GM23338 (cell line): ENCODE results near the gene FAM110A. TPM values are rescaled to one million over a fixed set of nuclear protein-coding genes. Genes with fewer than 3 reads are reported as not detected.

Experiments used
- ATAC-seq: fragments of 200-7000 bp; cut with Tn5 transposase; 3 replicates; pipeline ENCODE4 v1.9.1; 2020
- DNase-seq: peaks from one replicate; pipeline ENCODE4 v3.0.0-alpha.2; 2015; ENCODE audit warnings: low spot score
- H2AFZ ChIP-seq: fragments of 200-600 bp; sonication (generic); 2 replicates; pipeline ENCODE4 v1.8.0; 2016; ENCODE audit warnings: antibody characterized with exemption, mild to moderate bottlenecking, moderate library complexity
- H3F3A ChIP-seq: fragments of 200-600 bp; sonication (generic); replicated peaks from 2 replicates; pipeline ENCODE4 v1.8.0; 2017; ENCODE audit warnings: antibody characterized with exemption, mixed run types, low read depth
- H3K27ac ChIP-seq: fragments of 200-600 bp; sonication (generic); 2 replicates; pipeline ENCODE4 v1.6.1; 2016; ENCODE audit warnings: low read depth
- H3K27me3 ChIP-seq: fragments of 200-600 bp; sonication (generic); 2 replicates; pipeline ENCODE4 v1.8.0; 2016; ENCODE audit warnings: mild to moderate bottlenecking, mixed run types, moderate library complexity; ENCODE audit not compliant: insufficient read depth
- H3K36me3 ChIP-seq: fragments of 200-600 bp; sonication (generic); 2 replicates; pipeline ENCODE4 v1.8.0; 2016; ENCODE audit warnings: mild to moderate bottlenecking; ENCODE audit not compliant: insufficient read depth
- H3K4me1 ChIP-seq: fragments of 200-600 bp; sonication (generic); 2 replicates; pipeline ENCODE4 v1.8.0; 2016; ENCODE audit warnings: mild to moderate bottlenecking, moderate library complexity; ENCODE audit not compliant: insufficient read depth
- H3K4me2 ChIP-seq: fragments of 200-600 bp; sonication (generic); 2 replicates; pipeline ENCODE4 v1.7.1; 2017; ENCODE audit warnings: mixed run types
- H3K4me3 ChIP-seq: fragments of 200-600 bp; sonication (generic); 2 replicates; pipeline ENCODE4 v1.6.1; 2016; ENCODE audit warnings: mixed run types
- H3K79me2 ChIP-seq: fragments of 200-600 bp; sonication (generic); replicated peaks from 2 replicates; pipeline ENCODE4 v1.8.0; 2017; ENCODE audit warnings: mild to moderate bottlenecking; ENCODE audit not compliant: insufficient read depth
- H3K9me2 ChIP-seq: fragments of 200-600 bp; sonication (generic); 2 replicates; pipeline ENCODE4 v1.8.0; 2017; ENCODE audit not compliant: insufficient read depth
- H4K20me1 ChIP-seq: fragments of 200-600 bp; sonication (generic); replicated peaks from 2 replicates; pipeline ENCODE4 v1.8.0; 2017; ENCODE audit warnings: mild to moderate bottlenecking; ENCODE audit not compliant: insufficient read depth
- H3K27ac Mint-ChIP-seq: 2 replicates; pipeline ENCODE4 v1.8.0; 2020; ENCODE audit warnings: inconsistent platforms, mild to moderate bottlenecking, moderate library complexity, mixed read lengths
- H3K27me3 Mint-ChIP-seq: 3 replicates; pipeline ENCODE4 v1.8.0; 2022; ENCODE audit warnings: low read depth, mild to moderate bottlenecking, moderate library complexity, mixed read lengths, inconsistent platforms; ENCODE audit not compliant: insufficient read depth, poor library complexity
- H3K36me3 Mint-ChIP-seq: 3 replicates; pipeline ENCODE4 v1.8.0; 2021; ENCODE audit warnings: low read depth, mild to moderate bottlenecking, inconsistent platforms, moderate library complexity, mixed read lengths
- H3K4me1 Mint-ChIP-seq: 3 replicates; pipeline ENCODE4 v1.8.0; 2020; ENCODE audit warnings: mild to moderate bottlenecking, inconsistent platforms, mixed read lengths
- H3K4me3 Mint-ChIP-seq: 3 replicates; pipeline ENCODE4 v1.8.0; 2021; ENCODE audit warnings: moderate library complexity, mild to moderate bottlenecking, inconsistent platforms, mixed read lengths
- H3K9me3 Mint-ChIP-seq: 3 replicates; pipeline ENCODE4 v1.8.0; 2020; ENCODE audit warnings: moderate library complexity, mild to moderate bottlenecking, inconsistent platforms, mixed read lengths
- CTCF ChIP-seq, 2 experiments: fragments of 200-600 bp in 1 of 2; sonication (generic) in 1 of 2; conservative IDR thresholded peaks; 2 replicates each; pipeline versions ENCODE4 v1.5.1 to v1.6.1; 2016 to 2017; ENCODE audit warnings: antibody characterized with exemption in 2 of 2, low read depth in 2 of 2, mild to moderate bottlenecking in 2 of 2, moderate library complexity in 1 of 2
- EZH2 ChIP-seq: fragments of 200-600 bp; sonication (generic); IDR thresholded peaks from one replicate; pipeline ENCODE4 v1.8.0; 2017; ENCODE audit warnings: antibody characterized with exemption, mild to moderate bottlenecking, low read depth; ENCODE audit not compliant: unreplicated experiment
- REST ChIP-seq: IDR thresholded peaks from one replicate; pipeline ENCODE4 v1.6.1; 2018; ENCODE audit warnings: antibody characterized with exemption; ENCODE audit not compliant: unreplicated experiment
- ZNF331 ChIP-seq: fragments of 250-450 bp; sonication (Bioruptor Pico); IDR thresholded peaks from 2 replicates; pipeline ENCODE4 v1.5.0; 2020; ENCODE audit warnings: low read depth, mild to moderate bottlenecking, moderate library complexity
- polyA plus RNA-seq: library from polyadenylated mRNA; unstranded; fragments of >200 nt; fragmentation: Nextera tagmentation; extraction: Ambion mirVana; gene quantifications from 2 replicates; pipeline ENCODE4 v1.2.1, GENCODE V29; 2016
- total RNA-seq: library from RNA; depleted of rRNA; stranded (reverse); fragments of >200 nt; shearing (Covaris generic); gene quantifications from 2 replicates; pipeline ENCODE4 v1.2.3, GENCODE V29; 2014
- TF ChIP-seq, protein P1 (sequence below): fragments of 250-450 bp; sonication (Bioruptor Pico); IDR thresholded peaks from 2 replicates; pipeline ENCODE4 v1.5.0; 2020; ENCODE audit warnings: mild to moderate bottlenecking, moderate library complexity
- TF ChIP-seq, protein P2 (sequence below): IDR thresholded peaks from 2 replicates; pipeline ENCODE4 v1.6.1; 2016; ENCODE audit warnings: antibody characterized with exemption

The FAM110A gene
- total and polyA plus RNA-seq, 2 experiments from 2014 or later = 10.7 to 13.7 TPM

DNA sequence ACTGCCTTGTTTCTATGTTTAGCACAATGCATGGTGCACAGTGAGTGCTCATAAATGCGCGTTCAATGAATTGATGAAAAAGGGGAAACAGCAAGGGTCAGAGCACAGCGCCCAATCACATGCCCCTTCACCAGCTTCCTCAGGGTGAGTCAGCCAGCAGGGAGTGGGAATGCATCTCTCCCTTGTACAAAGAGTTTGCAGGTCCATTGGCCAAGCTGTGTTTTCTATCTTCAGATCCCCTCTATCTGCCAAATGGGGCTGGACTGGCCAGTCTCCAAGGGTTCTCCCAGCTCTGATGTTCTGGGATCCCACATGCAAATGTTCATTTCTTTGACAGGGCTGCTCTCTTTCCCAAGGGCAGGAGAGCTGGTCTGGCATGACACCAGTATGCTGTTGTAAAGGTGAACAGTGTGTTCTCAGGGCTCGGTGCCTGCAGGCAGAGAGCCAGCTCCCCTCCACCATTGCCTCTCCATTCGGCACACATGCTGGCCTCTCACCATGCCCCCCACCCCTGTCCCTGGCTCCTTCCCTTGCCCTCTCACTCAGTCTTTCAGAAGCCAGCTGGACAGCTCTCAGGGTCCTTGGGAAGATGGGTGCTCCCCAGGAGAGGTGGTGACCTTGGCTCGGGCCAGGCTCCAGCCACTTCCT, 57.7 kb downstream of the FAM110A start (continued):
- TF ChIP-seq, protein P1, sequence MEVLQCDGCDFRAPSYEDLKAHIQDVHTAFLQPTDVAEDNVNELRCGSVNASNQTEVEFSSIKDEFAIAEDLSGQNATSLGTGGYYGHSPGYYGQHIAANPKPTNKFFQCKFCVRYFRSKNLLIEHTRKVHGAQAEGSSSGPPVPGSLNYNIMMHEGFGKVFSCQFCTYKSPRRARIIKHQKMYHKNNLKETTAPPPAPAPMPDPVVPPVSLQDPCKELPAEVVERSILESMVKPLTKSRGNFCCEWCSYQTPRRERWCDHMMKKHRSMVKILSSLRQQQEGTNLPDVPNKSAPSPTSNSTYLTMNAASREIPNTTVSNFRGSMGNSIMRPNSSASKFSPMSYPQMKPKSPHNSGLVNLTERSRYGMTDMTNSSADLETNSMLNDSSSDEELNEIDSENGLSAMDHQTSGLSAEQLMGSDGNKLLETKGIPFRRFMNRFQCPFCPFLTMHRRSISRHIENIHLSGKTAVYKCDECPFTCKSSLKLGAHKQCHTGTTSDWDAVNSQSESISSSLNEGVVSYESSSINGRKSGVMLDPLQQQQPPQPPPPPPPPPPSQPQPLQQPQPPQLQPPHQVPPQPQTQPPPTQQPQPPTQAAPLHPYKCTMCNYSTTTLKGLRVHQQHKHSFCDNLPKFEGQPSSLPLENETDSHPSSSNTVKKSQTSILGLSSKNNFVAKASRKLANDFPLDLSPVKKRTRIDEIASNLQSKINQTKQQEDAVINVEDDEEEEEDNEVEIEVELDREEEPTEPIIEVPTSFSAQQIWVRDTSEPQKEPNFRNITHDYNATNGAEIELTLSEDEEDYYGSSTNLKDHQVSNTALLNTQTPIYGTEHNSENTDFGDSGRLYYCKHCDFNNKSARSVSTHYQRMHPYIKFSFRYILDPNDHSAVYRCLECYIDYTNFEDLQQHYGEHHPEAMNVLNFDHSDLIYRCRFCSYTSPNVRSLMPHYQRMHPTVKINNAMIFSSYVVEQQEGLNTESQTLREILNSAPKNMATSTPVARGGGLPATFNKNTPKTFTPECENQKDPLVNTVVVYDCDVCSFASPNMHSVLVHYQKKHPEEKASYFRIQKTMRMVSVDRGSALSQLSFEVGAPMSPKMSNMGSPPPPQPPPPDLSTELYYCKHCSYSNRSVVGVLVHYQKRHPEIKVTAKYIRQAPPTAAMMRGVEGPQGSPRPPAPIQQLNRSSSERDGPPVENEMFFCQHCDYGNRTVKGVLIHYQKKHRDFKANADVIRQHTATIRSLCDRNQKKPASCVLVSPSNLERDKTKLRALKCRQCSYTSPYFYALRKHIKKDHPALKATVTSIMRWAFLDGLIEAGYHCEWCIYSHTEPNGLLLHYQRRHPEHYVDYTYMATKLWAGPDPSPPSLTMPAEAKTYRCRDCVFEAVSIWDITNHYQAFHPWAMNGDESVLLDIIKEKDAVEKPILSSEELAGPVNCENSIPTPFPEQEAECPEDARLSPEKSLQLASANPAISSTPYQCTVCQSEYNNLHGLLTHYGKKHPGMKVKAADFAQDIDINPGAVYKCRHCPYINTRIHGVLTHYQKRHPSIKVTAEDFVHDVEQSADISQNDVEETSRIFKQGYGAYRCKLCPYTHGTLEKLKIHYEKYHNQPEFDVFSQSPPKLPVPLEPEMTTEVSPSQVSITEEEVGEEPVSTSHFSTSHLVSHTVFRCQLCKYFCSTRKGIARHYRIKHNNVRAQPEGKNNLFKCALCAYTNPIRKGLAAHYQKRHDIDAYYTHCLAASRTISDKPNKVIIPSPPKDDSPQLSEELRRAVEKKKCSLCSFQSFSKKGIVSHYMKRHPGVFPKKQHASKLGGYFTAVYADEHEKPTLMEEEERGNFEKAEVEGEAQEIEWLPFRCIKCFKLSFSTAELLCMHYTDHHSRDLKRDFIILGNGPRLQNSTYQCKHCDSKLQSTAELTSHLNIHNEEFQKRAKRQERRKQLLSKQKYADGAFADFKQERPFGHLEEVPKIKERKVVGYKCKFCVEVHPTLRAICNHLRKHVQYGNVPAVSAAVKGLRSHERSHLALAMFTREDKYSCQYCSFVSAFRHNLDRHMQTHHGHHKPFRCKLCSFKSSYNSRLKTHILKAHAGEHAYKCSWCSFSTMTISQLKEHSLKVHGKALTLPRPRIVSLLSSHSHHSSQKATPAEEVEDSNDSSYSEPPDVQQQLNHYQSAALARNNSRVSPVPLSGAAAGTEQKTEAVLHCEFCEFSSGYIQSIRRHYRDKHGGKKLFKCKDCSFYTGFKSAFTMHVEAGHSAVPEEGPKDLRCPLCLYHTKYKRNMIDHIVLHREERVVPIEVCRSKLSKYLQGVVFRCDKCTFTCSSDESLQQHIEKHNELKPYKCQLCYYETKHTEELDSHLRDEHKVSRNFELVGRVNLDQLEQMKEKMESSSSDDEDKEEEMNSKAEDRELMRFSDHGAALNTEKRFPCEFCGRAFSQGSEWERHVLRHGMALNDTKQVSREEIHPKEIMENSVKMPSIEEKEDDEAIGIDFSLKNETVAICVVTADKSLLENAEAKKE = no peak

DNA sequence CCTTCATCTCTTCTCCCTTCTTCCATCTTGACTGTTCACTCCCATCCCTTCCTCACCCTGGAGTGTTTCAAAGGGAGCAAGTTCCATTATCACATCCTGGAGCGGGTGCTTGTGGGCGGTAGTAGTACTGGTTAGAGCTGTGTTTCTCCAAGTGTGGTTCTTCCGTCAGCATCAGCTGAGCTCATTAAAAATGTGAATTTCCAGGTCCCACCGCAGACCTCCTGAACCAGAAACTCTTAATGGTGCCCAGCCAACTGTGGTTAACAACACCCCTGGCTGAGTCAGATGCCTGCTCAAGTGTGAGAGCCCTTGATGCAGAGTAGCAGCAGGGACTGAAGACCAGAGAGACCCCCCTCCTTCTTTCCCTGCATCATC, 58.2 kb downstream of the FAM110A start:
- Mint-ChIP-seq H3K36me3 (no peaks in the 10 kb centered on the region), H3K9me3 (no peaks in the 10 kb centered on the region), H3K27me3 (peaks cover 4% of the 10 kb centered on the region), H3K4me1 (peaks cover 9% of the 10 kb centered on the region), H3K4me3 (no peak overlapping the region), H3K27ac (no peak overlapping the region)
- no peak overlapping the region for H3K4me3 ChIP-seq
- no peaks in the 10 kb centered on the region for H3F3A ChIP-seq
- no peaks in the 10 kb centered on the region for H3K27me3 ChIP-seq
- no peak for DNase-seq
- no peak overlapping the region for H3K27ac ChIP-seq
- no peaks in the 10 kb centered on the region for H3K9me2 ChIP-seq
- H3K4me1 ChIP-seq = no peaks in the 10 kb centered on the region
- H3K36me3 ChIP-seq = no peaks in the 10 kb centered on the region
- no peak overlapping the region for H2AFZ ChIP-seq
- no peaks in the 10 kb centered on the region for H3K79me2 ChIP-seq
- no peak for ATAC-seq
- H3K4me2 ChIP-seq = no peak overlapping the region
- H4K20me1 ChIP-seq = no peaks in the 10 kb centered on the region
- TF ChIP-seq CTCF (conservative IDR thresholded peaks at IDR 0.05; ENCODE audit: low read depth in 2 of 2) = no peak
- TF ChIP-seq ZNF331 (CRISPR knock-in tag) = no peak
- no peak for TF ChIP-seq EZH2
- no peak for TF ChIP-seq REST
- TF ChIP-seq, protein P2, sequence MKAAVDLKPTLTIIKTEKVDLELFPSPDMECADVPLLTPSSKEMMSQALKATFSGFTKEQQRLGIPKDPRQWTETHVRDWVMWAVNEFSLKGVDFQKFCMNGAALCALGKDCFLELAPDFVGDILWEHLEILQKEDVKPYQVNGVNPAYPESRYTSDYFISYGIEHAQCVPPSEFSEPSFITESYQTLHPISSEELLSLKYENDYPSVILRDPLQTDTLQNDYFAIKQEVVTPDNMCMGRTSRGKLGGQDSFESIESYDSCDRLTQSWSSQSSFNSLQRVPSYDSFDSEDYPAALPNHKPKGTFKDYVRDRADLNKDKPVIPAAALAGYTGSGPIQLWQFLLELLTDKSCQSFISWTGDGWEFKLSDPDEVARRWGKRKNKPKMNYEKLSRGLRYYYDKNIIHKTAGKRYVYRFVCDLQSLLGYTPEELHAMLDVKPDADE = no peak
